GM12892 (cell line): Measurements from ENCODE around the gene UPP2.

Experiments used
- DNase-seq: peaks from one replicate; pipeline ENCODE4 v3.0.0; 2011; ENCODE audit not compliant: insufficient read length
- FAIRE-seq: peaks from 2 replicates; lab custom pipeline; 2011; peaks lifted over from hg19 to GRCh38; lab: Jason Lieb, UNC
- POLR2A ChIP-seq: IDR thresholded peaks from 2 replicates; pipeline ENCODE4 v1.6.1; 2011; ENCODE audit warnings: low read depth, low read length, control low read depth
- POLR2AphosphoS5 ChIP-seq: IDR thresholded peaks from 2 replicates; pipeline ENCODE4 v1.6.1; 2011; ENCODE audit warnings: low read depth, low read length, control low read depth
- TAF1 ChIP-seq: IDR thresholded peaks from 2 replicates; pipeline ENCODE4 v1.6.1; 2011; ENCODE audit warnings: low read depth, mild to moderate bottlenecking, control low read depth, low read length, borderline replicate concordance

Gene UPP2

GRCh38 chr2:158131919-158132566, 30.4 kb downstream of the UPP2 start:
- TF ChIP-seq POLR2A, result no peak
- TF ChIP-seq TAF1, result no peak
- TF ChIP-seq POLR2AphosphoS5, result no peak
- no peak for FAIRE-seq

GRCh38 chr2:158134055-158134454, 32.4 kb downstream of the UPP2 start:
- TF ChIP-seq POLR2AphosphoS5 (no peak), TAF1 (no peak), POLR2A (no peak)
- no peak for FAIRE-seq
- no peak for DNase-seq

More at GRCh38 chr2:158131919-158132566, 30.4 kb downstream of the UPP2 start:
- DNase-seq, result no peak

- no peak for TF ChIP-seq TAF1
- TF ChIP-seq POLR2A, result no peak
- no peak for TF ChIP-seq POLR2AphosphoS5
- no peak for DNase-seq
- no peak for FAIRE-seq
These were observed 33.0 kb downstream of the UPP2 start for GRCh38 chr2:158134655-158135054.

- DNase-seq, result no peak
- FAIRE-seq, result no peak
- TF ChIP-seq POLR2A, result no peak
- no peak for TF ChIP-seq POLR2AphosphoS5
- TF ChIP-seq TAF1, result no peak
These were observed 33.4 kb downstream of the UPP2 start for GRCh38 chr2:158135096-158135495.

- no peak for FAIRE-seq
- DNase-seq, result no peak
- TF ChIP-seq POLR2A (no peak), TAF1 (no peak)
These were observed 36.6 kb downstream of the UPP2 start for GRCh38 chr2:158138255-158138654.

- TF ChIP-seq TAF1, result no peak
- TF ChIP-seq POLR2AphosphoS5, result no peak
- no peak for TF ChIP-seq POLR2A
- FAIRE-seq, result no peak
- no peak for DNase-seq
These were observed 38.5 kb downstream of the UPP2 start for GRCh38 chr2:158140201-158140600.

- no peak for FAIRE-seq
- TF ChIP-seq POLR2AphosphoS5, result no peak
- no peak for DNase-seq
These were observed 40.5 kb downstream of the UPP2 start for GRCh38 chr2:158142165-158142564.

- TF ChIP-seq POLR2AphosphoS5, result no peak
- TF ChIP-seq TAF1, result no peak
- TF ChIP-seq POLR2A, result no peak
- FAIRE-seq, result no peak
- no peak for DNase-seq
These were observed 41.1 kb downstream of the UPP2 start for GRCh38 chr2:158142568-158143332.

GRCh38 chr2:158143703-158144360, 42.2 kb downstream of the UPP2 start:
- DNase-seq (no peak), FAIRE-seq (no peak)
- TF ChIP-seq POLR2A (no peak), POLR2AphosphoS5 (no peak), TAF1 (no peak)

- FAIRE-seq (no peak), DNase-seq (no peak)
These were observed 43.4 kb downstream of the UPP2 start for GRCh38 chr2:158144914-158145625.

GRCh38 chr2:158153270-158154015, 51.8 kb downstream of the UPP2 start:
- no peak for DNase-seq
- TF ChIP-seq POLR2AphosphoS5 (no peak), TAF1 (no peak), POLR2A (no peak)
- no peak for FAIRE-seq

More at GRCh38 chr2:158144914-158145625, 43.4 kb downstream of the UPP2 start:
- no peak for TF ChIP-seq POLR2A
- no peak for TF ChIP-seq POLR2AphosphoS5
- TF ChIP-seq TAF1, result no peak

GRCh38 chr2:158154596-158154995, 52.9 kb downstream of the UPP2 start:
- FAIRE-seq (no peak), DNase-seq (no peak)
- TF ChIP-seq TAF1, result no peak
- TF ChIP-seq POLR2A, result no peak
- TF ChIP-seq POLR2AphosphoS5, result no peak
